Stimulated activated CD4-positive, alpha-beta T cell treated with anti-CD3 and anti-CD28 coated beads, Interleukin-12 subunit alpha, Interleukin-12 subunit beta, amount 100 ng/mL, for 24 hours (primary cell): ENCODE data around the gene COL5A1.

Experiments
- DNase-seq, 2 experiments: peaks; one replicate each; pipeline ENCODE4 v3.0.0-alpha.2; 2020; ENCODE audit warnings: low read depth in 2 of 2

The COL5A1 gene

GRCh38 chr9:134785325-134786108, 143.9 kb downstream of the COL5A1 start:
- no peak for DNase-seq

- no peak for DNase-seq
Observed at GRCh38 chr9:134787601-134788531, 146.3 kb downstream of the COL5A1 start.

DNA sequence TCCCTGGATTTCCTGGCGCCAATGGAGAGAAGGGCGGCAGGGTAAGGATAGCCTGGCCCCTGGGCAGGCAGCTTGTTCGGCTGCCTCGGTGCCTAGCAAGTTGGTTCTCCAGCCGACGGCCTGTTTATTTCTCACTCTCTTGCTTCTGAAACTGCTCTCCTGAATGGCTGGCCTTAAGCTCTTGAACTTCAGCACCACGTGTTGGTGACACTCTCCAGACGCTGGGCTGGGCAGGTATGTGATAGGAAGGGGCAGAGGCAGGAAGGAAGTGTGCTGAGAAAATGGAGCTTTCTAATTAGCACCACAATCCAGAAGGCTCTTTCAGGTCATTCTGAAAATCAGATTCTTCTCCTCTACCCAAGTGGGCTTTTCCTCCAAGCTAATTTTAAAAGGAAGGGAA, 147.6 kb downstream of the COL5A1 start:
- DNase-seq, result no peak

DNA sequence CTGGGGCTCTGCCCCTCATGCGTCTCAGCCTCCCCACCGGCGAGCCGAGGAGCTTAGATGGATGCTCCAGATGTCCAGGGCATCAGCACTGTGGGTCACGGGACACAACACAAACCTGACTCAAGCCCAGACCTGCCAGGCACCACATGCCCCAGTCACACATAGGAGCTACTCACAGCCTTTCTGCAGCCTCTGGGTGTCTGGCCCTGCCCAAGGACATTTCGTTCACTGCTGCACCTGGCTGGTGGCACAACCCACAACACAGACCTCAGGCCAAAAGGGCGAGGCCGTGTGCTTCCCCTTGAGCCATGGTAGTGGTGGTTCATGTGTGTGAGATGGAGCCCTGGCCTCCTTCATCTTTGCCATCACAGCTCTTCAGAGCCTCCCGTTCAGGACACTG, 149.4 kb downstream of the COL5A1 start:
- no peak for DNase-seq

- DNase-seq, result no peak
Observed at GRCh38 chr9:134792627-134793026, 151.0 kb downstream of the COL5A1 start.

DNA sequence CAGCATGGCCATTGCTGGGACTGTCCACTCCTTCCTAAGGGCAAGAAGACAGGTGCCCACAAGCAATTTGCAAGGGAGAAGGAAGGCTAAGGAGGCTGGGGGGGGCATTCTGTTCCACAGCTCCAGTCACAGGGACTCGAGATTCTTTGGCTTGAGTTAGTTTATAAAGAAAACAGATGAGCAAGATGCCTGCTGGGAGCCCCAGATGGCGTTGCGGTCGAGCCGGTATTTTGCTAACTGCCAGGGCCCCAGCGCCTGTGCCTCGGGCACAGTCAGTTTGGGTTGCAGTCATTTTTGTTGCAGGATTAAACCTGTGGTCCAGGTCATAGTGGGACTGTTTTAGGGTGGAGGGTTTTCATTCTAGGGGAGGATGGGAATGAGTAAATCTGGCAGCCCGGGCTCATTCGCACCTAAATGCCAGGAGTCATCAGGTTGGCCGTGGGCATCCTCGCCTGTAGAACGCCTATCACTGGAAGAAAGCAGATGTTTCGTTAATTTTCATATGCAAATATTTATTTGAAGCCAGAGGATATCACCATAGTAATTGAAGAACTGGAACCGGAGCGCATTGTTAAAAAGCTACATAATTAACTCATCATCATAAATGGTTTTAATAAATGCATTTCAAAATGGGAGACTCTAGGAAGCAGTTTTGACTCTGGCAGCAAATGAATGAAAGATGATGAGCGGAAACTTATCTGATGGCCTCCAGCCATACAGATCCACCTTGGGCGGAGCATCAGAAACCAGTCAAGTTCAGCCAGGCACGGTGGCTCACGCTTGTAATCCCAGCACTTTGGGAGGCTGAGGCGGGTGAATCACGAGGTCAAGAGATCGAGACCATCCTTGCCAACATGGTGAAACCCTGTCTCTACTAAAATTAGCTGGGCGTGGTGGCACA, 151.9 kb downstream of the COL5A1 start:
- no peak for DNase-seq

DNA sequence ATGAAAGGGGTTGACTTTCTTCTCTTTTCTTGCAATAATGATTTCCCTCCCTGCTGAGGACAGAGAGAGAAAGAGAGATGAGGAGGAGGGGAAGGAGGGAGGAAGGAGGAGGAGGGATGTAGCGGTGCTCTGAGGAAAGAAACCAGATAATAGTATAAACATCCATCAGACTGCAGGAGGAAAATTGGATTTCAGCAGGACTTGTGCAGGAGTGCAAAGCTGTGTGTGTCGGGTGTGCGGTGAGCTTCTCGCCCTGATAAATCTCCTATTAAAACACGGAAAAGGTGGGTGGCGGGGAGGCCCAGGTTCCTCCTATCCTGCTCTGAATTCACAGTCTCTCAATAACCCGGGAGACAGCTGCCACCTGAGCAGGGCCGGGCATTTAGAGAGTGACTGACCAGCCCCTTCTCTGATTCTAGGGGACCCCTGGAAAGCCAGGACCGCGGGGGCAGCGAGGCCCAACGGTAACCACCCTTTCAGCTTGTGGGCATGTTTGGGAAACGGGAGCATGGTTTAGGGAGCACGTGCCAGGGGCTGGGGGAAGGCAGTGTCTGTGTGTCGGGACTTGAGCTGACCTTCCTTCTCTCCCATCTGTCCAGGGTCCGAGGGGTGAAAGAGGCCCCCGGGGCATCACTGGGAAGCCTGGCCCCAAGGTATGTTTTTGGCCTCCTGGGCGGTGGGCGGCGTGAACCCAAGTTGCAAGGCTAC, 153.2 kb downstream of the COL5A1 start:
- no peak for DNase-seq

DNA sequence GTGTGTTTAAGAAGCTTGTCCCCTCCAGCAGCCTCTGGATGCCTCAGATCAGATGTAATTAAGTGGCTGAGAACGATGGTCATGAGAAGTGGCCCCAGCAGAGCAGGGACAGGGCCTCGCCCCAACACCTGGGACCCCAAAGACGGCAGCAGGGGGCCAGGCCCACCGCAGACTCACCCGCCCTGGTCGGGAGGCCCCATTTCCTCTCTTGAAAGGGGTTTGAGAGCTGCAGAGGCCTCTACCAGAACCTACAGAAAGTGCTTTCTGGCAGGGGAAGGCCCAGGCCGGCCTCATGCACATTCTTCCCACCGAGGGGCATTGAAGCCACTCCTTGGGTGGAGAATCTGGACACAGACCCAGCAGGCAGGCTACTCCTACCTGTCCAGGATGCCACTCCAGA, 153.8 kb downstream of the COL5A1 start:
- DNase-seq, result no peak

GRCh38 chr9:134796882-134797281, 155.3 kb downstream of the COL5A1 start:
- no peak for DNase-seq

DNA sequence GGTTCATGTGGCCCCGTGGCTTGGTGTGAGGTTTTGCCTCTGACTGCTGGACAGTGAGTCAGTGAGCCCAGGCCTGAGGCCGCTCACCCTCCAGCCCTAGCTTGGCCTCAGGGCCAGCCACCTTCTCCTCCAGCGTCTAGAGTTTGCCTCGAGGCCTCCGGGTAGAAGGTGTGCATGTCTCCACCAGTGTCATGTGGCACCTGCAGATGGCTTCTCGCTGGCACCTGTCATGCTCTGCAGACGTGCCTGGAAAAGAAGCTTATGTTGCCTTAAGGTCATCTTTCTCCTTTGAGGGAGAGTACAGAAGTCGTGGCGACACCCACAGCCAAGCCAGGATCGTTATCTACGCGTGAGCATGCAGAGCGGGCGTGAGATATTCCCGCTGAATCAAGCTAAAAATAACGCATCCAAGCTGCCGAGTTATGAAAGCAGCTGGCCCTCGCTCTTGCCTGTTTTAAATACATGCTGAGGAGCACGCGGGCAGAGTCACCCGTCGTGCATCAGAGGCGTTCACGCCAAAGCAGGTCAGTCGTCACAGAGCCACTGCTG, 159.3 kb downstream of the COL5A1 start:
- DNase-seq, result no peak

DNA sequence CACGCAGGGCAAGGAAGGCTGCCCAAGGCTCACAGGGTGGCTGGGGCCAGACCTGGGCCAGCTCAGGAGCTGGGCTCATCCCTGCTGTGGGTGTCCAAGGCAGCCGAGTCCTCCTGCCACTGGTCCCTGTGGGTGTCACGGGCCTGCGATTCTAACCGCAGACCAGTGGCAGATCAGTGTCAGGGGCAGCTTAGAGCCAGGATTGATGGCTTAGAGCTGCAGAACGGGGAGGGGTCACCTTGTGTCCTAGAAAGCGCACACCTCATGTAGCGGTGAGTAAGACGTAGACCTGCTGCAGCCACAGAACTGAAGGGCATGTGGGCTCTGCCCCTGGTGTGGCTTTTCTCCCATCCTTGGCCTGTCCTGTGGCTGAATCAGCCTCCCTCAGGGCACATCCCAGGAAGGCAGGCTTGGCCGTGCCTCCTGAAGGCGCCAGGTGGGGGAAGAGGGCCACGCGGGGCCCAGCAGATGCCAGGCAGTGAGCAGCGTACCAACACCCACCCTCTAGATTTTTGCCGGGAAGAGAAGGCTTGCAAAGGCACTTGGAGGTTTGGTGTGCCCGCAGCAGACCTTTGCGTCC, 160.7 kb downstream of the COL5A1 start:
- DNase-seq, result no peak

DNA sequence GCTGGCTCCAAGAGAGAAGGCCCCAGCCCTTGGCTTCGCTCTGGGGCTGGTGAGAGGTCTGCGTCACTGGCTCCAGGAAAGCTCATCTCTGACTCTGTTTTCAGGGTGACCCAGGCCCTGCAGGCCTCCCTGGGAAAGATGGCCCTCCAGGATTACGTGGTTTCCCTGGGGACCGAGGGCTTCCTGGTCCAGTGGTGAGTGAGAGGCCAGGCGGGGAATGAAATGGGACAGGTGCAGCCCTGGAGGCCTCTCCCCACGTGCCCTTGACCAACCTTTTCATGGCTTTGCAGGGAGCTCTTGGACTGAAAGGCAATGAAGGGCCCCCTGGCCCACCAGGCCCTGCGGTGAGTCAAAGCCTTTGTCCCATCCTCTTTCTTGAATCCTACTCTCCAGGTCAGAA, 163.3 kb downstream of the COL5A1 start:
- no peak for DNase-seq

DNA sequence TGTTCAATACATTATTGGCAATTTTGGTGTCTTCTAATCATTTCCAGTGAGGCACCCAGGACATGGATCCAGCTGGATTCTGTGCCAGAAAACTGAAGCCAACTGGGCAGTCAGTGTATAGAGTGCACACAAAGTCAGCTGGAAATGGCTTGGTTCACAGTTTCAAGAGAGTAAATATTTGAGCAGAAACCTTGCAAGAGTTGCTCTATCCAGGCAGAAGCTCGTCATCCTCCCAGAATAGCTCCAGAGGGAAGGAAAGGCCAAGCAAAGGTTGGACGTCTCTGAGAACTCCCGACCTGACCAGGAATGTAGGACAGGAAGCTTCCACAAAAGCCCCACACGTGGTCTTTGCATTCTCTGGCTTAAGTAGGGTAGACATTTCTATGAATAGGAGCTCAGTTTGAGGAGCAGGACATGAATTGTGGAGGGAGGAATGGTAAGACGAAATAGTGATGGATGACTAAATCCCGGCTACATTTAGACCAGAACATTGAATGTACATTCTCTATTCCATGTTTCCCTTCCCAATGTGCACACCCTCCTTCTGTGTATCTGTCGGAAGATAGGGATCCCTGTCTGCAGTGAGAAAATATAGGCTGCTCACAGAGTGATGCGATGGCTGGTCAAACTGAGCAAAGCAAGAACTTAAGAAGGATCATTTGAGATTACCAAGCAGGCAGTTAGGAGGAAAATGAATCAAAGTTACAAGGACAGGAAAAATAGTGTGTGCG, 166.3 kb downstream of the COL5A1 start:
- no peak for DNase-seq

- DNase-seq, result no peak
Observed at GRCh38 chr9:134808447-134808792, 166.8 kb downstream of the COL5A1 start.

- no peak for DNase-seq
Observed at GRCh38 chr9:134809292-134809691, 167.7 kb downstream of the COL5A1 start.

- DNase-seq, result no peak
Observed at GRCh38 chr9:134809826-134810225, 168.2 kb downstream of the COL5A1 start.

DNA sequence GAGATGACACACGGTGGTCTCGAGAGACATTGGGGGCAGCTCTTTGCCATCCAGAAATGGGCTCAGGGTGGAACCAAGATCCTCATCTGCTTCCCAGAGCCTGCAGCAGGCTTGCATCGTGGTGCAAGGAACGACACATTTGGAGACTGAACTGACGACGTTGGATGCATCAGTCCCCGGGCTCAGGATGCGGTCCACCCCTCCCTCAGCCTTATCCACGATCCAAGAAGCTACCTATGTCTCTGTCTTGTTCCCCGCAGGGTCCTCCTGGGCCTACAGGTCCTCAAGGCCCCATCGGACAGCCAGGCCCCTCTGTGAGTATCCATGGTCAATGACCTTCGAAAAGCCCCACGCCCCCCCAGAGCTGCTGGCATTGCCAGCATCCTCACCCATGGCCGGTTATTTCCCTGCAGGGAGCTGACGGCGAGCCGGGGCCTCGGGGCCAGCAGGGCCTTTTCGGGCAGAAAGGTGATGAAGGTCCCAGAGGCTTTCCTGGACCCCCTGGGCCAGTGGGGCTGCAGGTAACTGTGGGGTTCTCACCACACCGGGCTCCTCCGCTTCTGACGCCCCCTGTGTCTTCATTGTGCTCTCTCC, 169.6 kb downstream of the COL5A1 start:
- DNase-seq, result no peak

DNA sequence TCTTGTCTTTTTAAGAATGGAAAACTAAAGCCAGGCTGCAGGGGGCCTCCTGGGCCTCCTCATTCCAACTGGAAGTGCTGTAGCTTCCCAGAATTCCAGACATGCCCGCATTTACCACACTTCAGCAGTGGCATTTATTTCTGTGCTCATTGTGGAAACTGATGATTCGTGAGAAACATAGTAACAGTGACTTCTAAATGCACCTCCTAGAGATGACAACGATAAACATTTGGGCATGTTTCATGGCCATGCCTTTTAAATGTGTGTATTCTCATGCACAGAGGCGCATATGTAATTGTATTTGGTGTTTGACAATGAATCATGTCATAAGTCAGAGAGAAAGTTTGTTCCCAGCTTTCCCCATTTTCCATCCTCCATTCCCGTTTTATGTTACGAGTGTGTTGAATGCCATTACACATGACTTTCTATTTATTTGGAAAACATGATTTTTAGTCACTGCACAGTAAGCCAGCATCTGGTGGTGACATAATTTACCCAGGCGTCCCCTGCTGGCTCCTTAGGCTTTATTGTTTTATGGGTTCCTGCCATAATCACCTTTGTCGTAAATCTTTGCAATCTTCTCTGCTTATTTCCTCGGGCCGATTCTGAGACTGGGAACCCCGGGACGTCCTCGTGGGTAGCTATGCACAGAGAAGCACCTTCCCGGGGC, 170.2 kb downstream of the COL5A1 start:
- no peak for DNase-seq

- DNase-seq, result no peak
Observed at GRCh38 chr9:134812343-134812673, 170.7 kb downstream of the COL5A1 start.
